ENCODE results near the gene TBPL1. TPM values are rescaled to one million over a fixed set of nuclear protein-coding genes. Genes with fewer than 3 reads are reported as not detected.

The TBPL1 gene
- total RNA-seq, 2 experiments from 2014 or later: 50.9 to 52.2 TPM

DNA sequence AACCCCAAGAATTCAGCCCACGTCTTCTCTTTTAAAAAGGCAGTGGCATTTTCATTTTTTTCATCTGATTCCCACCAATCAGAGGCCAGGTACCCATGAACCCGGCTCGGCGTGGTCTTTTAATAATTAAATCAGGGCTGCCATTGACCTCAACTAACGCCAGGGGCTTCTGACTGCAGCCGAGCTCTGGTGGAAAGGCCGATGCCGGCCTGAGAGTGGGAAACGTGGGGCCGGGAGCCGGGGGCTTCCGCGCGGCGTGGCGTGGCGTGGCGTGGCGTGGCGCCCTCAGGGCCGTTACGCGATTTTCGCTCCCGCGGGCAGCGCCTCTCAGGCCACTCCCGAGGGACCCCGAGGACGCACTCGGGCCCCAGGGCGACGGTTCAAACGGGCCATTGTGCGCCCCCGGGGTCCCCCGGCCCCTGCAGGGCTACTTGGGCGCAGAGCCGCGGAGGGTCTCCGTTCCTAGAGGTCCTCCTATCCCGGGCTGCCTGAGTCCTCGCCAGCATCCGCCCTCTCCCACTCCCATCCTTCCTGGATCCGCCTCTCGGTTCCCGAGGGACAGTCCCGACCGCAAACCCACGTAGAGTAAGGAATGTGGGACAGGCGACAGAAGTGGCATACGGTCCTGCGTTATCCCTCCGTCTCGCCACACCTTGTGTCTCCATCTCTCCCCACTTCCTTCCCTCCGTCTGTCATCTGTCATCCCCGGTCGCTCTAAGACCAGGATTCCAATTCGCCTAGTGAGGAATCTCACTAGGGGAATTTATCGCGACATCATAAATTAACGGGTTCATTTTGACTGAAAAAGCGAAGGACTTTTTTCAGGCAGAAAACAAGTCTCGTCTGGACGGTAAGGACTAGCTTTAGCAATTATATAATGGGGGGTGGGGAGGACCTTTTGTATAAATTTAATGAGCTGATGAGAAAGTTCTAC lies 876 bp upstream of the TBPL1 start:
- ChIA-PET CTCF (interaction anchor here (1.0 to 2.4 kb wide), 2 partner anchors 14 to 28 kb away, joined by 3 to 12 read pairs; no protein-coding TSS in a partner anchor), POLR2A (interaction anchor here (0.6 kb wide), 1 partner anchor 1138 kb away, joined by 3 read pairs; the partner anchor contains the start of gene RPS12)

DNA sequence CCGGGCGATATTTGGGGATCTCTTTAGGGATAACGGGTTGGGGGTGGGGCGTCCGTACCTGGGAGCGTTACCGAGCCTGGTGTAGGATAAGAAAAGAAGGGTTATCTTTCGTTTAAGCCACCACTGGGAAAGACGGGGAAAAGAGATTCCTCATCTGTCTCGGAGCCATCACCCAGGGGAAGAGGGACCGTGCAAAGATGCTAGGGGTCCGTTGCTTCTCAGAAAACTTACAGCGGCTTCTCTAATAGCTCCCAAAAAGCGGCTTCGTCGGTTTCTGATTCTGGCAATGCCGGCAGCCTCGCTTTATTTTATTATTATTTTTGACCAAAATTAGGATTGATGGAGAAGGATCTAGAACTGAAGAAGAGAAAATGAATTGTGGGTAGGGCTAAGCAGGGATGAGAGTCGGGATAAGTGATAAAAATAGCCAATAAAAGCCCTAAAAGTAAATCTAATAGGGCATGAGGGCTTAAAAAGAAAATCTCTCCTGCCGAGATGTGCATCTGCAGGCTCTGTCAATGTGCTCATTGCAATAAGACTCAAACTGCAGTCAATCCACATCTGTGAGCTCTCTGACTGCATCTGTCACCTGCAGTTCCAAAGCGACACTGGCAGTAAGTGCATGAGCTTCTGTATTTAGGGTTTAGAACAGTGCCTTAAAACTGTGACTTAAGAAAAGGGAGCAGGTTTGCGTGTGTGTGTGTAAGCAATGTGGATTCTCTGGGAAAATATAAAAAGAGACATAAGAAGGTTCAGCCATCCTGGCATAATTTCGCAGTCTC lies 801 bp downstream of the TBPL1 start:
- ChIA-PET POLR2A (interaction anchor here (0.5 kb wide), 1 partner anchor 13 kb away, joined by 3 read pairs; no protein-coding TSS in a partner anchor), CTCF (interaction anchor here (0.8 to 2.4 kb wide), 4 partner anchors 13 to 143 kb away, joined by 3 to 12 read pairs (median 4); no protein-coding TSS in a partner anchor)

DNA sequence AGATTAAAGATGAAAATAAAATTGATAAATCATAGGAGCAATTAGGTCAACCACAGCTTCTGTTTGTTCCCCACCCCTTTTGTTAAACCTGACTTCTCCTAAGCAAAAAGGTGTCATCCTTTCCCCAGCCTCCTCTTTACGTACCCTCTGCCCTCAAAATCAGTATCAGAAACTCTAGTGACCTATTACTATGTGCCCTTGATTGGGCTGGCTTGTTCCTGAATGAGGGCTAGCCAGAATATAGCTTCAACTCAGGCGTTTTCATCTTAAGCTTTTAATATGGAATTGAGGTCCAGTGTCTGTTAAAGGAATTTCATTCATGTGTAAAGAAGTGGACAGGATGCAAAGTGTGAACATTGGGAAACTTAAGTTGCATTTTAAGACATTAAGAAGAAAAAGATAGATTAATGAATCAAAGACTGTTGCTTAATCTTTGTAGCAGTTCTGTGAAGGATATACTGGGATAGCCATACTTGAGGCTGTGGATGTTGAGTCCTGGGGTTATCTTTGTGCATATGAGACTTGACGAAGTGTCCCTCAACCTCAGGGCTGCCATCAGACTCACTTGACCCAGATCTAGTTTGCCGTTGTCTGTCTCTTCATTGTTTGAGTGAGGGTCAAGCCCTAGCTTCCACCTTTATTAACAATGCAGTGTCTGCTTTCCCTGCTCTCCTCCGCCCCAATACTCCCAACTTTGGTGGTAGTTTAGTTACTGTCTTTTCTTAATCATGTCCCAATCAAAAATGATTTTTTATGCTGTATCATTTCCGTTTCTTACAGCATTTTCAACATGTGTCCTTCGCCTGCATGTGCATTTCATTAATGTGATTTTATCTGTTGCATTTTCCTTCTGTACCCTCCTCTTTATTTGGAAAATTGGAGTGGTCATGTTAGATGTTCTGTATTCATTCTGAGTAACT lies 1.9 kb downstream of the TBPL1 start:
- POLR2A ChIA-PET: no interaction called here
- CTCF ChIA-PET: interaction anchor here (0.9 to 2.4 kb wide), 3 partner anchors 12 to 109 kb away, joined by 3 to 12 read pairs (median 4); no protein-coding TSS in a partner anchor

DNA sequence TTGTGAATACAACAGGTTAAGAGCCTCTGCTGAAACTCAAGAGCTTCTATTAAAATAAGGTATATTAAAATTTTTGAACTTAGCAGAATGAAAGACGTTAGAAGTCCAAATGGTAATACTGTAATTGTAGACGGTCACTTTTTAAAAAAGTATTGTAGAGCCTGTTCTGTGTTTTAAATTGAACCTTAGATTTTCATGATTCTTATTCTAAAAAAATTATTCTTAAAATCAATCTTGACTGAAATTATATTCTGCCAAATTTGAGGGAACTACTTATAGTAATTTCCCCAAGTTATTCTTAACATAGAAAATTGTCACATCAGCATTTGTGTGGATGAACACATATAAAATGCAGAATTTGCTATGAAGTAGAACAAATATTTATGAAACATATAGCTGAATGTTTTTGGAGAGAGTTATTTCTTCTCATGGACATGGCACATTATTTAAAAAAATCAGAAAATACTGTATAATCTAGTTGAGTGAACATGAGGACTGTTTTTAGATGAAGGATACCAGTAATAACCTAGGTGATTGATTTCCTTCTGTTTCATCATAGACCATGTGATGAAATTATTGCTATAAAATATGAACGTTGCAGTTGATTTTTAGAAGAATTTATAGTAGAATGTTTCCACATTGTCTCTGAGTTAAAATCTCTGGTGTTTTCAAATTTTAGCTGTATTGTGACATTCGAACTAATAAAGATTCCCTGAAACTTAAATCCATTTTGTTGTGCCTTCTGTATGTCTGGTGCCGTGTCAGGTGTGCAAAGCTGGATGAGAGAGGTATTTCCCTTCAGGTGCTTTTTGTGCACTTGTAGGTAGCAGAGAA lies 2.8 kb downstream of the TBPL1 start:
- POLR2A ChIA-PET: no interaction called here

DNA sequence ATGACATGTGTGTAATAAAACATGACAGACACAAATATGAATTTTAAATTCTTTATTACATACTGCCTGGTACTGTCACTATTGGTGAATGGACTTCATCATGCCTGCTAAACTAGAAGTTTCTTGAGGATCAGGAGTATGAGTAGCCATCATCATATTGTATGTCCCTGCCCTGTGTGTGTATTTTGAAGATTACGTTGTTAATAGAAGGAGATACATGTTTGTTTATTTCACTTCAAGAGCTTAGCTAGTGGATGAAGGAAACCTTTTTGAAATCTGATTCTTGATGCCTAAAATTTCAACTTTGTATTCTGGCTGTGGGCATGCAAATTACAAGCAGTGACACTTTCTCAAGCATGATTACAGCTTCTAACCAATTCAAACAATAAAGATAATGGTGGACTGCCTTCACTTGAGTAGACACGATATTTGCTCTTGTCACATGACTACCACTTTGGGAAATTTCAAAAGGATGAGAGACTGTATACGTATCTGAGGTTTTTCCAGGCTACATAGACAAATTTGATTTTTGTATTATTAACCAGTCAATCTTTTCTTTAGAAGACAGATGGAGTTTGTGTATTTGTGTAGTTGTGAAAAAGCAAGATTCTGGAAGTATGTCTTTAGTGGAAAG lies 3.5 kb downstream of the TBPL1 start:
- ChIA-PET CTCF (interaction anchor here (1.6 kb wide), 1 partner anchor 33 kb away, joined by 4 read pairs; no protein-coding TSS in a partner anchor), POLR2A (no interaction called here)

More for the DNA sequence above, 2.8 kb downstream of the TBPL1 start:
- CTCF ChIA-PET: interaction anchor here (1.6 kb wide), 1 partner anchor 32 kb away, joined by 4 read pairs; no protein-coding TSS in a partner anchor

DNA sequence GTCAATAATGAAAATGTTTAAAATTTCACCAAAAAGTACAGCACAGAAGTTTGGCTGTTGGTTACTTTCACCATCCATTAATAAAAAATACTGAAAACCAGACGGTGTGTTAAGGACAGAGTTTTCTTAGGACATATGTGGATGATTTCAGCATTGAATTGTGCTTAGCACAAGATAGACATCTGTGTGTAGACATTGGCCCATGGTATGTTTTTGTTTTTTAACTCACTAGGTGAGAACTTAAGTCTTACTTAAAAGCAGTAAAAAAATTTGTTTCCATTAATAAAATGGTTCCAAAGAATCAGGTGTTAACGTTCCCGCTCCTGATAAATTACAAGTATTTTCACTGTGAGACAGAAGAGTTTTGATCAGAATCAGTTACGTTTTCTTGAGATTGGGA lies 4.2 kb downstream of the TBPL1 start:
- POLR2A ChIA-PET: no interaction called here
- CTCF ChIA-PET: interaction anchor here (0.6 kb wide), 1 partner anchor 440 kb away, joined by 6 read pairs; no protein-coding TSS in a partner anchor

DNA sequence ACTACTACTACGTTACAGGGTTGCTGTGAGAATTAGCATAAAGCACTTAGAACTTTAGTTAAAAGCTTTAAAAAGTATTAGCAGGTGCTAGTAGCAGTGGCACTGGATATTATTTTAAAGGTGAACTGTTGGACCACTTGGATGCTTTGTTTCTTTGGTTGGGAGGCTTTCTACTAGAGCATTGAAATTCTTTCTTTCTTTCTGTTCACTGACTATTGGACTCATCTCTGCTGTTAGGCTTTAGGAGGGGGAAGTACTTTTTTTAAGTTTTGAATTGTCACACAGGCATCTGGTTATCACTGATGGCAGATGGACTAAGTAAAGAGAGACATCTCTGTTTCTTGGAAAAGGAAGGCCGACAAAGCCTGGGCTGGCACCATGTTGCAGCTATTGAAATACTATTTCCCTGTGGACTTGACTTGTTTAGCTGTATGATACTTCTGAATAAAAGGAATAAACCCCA lies 4.8 kb downstream of the TBPL1 start:
- ChIA-PET POLR2A (no interaction called here), CTCF (interaction anchor here (0.6 kb wide), 1 partner anchor 440 kb away, joined by 6 read pairs; no protein-coding TSS in a partner anchor)

DNA sequence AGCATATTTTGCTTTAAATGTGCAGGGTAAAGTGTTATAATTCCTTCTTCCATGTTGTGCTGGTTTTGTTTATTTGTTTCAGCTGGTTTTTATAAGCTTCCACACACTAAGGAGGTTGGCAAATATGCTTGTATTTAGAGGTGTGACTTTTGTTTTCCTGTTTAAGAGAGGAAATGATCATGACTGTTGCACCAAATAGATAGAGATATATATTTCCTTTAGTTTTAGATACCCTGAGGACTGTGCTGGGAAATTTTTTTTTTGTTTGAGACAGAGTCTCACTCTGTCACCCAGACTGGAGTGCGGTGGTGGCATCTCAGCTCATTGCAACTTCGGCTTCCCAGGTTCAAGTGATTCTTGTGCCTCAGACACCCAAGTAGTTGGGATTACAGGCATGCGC lies 5.8 kb downstream of the TBPL1 start:
- ChIA-PET CTCF (no interaction called here), POLR2A (no interaction called here)

DNA sequence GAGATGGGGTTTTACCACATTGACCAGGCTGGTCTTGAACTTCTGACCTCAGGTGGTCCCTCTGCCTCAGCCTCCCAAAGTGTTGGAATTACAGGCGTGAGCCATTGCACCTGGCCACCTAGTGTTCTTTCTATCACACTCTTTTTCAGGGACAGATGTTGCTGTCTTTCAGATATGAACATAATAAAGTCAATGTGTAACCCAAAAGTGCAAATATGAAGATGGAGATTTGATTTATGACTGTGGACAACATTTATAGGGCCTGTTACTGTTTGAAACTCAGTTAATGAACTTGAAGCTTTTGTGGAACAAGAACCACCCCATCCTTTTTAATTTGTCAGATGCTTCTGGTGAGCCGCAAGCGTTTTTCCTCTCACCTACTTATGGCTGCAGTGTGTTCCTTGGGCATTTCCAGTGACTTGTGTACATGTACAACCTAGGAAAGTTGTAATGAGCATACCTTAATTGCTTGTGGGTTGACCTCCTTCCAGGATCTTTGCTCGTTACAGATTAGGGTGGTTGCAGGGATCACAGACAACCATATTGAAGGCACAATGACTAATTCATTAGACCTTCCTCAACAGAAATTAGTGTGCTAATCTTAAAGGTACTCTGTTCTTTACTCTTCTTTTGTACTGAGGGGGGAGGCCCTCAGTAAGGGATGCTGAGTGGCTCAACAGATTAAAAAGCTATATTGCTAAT lies 6.8 kb downstream of the TBPL1 start:
- POLR2A ChIA-PET: no interaction called here

DNA sequence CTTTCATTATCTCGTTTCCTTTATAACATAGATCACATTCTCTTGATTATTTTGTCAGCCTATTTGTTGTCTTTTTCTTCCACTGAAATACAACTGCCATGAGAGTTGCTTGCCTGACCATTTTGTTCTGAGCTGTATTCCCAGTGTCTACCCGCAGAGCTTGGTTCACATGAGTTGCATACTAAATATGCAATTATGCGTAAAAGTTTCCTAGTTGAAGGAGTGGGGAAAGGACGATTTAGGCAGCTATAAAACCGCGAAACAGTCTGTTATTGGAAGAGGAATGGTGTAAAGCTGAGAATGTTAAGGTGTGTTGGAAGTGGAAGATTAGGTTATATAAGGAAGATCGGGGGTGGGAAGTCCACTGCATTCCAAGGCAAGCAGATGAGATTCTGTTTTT lies 8.8 kb downstream of the TBPL1 start:
- POLR2A ChIA-PET: no interaction called here
- CTCF ChIA-PET: interaction anchor here (0.7 kb wide), 1 partner anchor 40 kb away, joined by 4 read pairs; no protein-coding TSS in a partner anchor

More for the DNA sequence above, 6.8 kb downstream of the TBPL1 start:
- CTCF ChIA-PET: no interaction called here

DNA sequence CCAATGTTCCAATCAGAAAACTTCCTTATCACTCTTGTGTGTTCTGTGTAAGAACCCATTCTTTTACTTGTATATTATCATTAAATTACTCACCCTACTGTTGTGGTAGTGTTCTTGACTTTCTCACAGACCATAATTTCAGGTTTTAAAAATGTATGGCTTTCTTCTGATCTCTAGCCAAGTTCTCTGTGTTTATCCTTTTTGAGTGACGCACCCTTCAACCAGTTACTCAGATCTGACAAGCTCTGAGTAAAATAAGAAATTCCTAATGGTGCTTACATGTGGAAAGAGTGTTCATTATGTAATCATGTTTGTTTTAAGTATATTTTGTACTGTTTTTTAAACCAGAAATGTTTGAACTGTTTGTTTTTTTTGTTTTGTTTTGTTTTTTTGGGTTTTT lies 11.0 kb downstream of the TBPL1 start:
- ChIA-PET CTCF (no interaction called here), POLR2A (no interaction called here)

DNA sequence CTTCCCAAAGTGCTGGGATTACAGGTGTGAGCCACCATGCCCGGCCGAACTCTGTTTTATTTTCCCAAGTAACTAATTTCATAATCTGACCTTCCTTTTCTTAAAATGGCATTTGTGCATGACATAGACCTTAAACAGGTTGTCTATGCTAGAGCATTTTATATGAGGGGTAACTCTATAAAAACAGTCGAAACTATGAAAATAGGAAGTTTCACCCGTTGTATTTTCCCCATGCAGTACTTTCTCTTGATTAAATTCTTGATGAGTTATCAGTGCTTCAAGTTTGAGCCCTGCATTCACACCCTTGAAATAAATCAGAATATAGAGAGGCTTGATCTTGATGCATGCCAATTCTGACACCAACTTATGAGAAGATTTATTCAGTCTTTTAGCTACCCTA lies 11.7 kb downstream of the TBPL1 start:
- CTCF ChIA-PET: interaction anchor here (3.9 kb wide), 1 partner anchor 11 kb away, joined by 12 read pairs; the partner anchor contains the start of gene TBPL1
- POLR2A ChIA-PET: no interaction called here

DNA sequence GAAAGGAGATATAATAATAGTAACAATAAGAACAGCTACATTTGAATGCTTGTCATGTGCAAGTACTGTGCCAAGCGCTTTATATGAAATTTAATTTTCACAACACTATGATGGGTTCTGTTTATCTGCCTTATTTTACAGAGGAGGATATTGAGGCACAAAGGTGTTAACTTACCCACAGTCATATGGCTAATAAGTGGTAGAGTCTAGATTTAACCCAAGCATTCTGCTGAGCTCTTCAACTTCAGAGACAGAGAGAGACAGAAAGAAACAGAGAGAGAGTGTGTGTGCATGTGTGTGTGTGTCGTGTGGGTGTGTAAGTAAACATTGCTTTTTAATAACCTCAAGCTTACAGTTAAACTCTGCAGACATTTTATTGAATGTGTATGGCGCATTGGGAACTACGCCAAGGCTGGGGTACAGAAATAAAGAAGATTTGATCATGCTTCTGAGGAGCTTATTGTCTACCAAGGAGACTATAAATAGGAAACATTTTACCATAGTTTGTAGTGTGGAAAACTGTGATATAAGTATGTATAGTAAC lies 12.9 kb downstream of the TBPL1 start:
- ChIA-PET CTCF (interaction anchor here (1.1 to 3.9 kb wide), 3 partner anchors 12 to 98 kb away, joined by 3 to 12 read pairs (median 4); partner anchors contain the start of gene TBPL1), POLR2A (interaction anchor here (1.4 kb wide), 1 partner anchor 13 kb away, joined by 3 read pairs; the partner anchor contains the start of gene TBPL1)

DNA sequence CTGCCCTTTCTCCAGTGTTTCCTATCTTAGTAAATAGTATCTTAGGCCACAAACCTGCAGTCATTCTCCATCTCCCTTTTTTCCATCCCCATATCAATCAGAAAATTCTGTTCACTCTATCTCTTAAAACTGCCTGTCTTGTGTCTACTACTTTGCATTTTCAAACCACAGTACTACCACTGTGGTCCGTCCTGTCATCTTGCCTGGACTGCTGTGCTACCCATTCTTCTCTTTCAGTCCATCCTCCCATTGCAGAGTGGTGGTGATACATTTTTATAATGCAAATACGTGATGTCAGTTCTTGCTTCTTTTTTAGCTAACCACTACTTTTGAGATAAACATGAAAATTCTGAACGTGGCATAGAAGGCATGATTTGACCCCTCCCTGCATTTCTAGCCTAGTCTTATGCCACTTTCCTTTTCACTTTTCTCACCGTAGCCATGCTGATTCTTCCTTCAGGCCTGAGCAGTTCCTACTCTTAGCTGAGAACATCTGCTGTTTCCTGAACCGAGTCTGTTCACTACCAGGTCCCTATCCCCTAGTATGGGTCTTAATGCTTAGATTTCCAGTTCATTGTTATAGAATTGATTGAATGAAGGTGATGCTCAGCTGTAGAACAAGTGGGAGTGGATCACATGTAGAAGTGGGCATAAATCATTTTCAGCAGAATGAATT lies 13.8 kb downstream of the TBPL1 start:
- ChIA-PET POLR2A (interaction anchor here (1.4 kb wide), 1 partner anchor 14 kb away, joined by 3 read pairs; the partner anchor contains the start of gene TBPL1), CTCF (interaction anchor here (1.1 to 3.9 kb wide), 3 partner anchors 13 to 130 kb away, joined by 4 to 12 read pairs (median 4); partner anchors contain the start of gene TBPL1)

DNA sequence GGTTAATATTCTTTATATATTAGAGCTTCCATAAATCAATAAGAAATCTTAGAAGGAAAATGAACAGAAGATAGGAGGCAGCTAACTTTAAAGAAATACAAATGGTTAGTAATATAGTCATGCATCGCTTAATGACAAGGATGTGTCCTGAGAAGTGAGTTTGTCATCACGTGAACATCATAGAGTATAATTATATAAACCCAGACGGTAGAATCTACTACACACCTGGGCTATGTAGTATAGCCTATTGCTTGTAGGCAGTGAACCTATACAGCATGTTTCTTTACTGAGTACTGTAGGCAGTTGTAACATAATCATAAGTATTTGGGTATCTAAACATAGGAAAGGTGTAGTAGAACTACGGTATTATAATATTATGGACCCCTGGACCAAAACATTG lies 14.3 kb downstream of the TBPL1 start:
- POLR2A ChIA-PET: interaction anchor here (1.4 kb wide), 1 partner anchor 14 kb away, joined by 3 read pairs; the partner anchor contains the start of gene TBPL1
- CTCF ChIA-PET: interaction anchor here (1.1 to 3.9 kb wide), 2 partner anchors 14 to 129 kb away, joined by 4 to 12 read pairs; partner anchors contain the start of gene TBPL1
